Panc1 (cell line): ENCODE data around the gene MAPK1IP1L.

Source experiments
- POLR2AphosphoS5 ChIP-seq: IDR thresholded peaks from 2 replicates; pipeline ENCODE4 v1.6.1; 2012; ENCODE audit warnings: mild to moderate bottlenecking, low read depth, low read length, moderate library complexity
- TCF7L2 ChIP-seq: IDR thresholded peaks from 2 replicates; pipeline ENCODE4 v1.6.1; 2011; ENCODE audit warnings: mild to moderate bottlenecking, low read depth, low read length, inconsistent platforms
- TF ChIP-seq, protein P1 (sequence below): fragments of 450-650 bp; IDR thresholded peaks from 2 replicates; pipeline ENCODE4 v1.5.1; 2017; ENCODE audit warnings: mild to moderate bottlenecking

DNA sequence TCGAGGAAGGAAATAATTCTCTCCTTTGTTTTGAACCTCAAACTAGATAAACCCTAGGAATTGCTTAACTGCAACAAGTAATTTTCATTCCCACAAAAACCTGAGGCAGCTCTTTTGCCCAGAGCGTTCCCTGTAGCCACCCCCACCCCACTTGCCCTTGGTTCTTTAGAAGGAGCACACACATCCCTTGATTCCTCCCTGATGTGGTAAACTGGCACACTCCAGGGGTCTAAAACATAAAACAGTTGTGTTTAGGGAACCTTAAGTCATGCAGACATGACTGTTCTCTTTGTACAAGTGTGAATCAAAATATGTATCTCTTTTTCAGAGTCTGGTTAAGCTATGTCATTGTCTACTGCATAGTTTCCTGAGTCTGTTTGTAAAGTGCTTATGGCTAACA, 14.0 kb downstream of the MAPK1IP1L start:
- TF ChIP-seq, protein P1, sequence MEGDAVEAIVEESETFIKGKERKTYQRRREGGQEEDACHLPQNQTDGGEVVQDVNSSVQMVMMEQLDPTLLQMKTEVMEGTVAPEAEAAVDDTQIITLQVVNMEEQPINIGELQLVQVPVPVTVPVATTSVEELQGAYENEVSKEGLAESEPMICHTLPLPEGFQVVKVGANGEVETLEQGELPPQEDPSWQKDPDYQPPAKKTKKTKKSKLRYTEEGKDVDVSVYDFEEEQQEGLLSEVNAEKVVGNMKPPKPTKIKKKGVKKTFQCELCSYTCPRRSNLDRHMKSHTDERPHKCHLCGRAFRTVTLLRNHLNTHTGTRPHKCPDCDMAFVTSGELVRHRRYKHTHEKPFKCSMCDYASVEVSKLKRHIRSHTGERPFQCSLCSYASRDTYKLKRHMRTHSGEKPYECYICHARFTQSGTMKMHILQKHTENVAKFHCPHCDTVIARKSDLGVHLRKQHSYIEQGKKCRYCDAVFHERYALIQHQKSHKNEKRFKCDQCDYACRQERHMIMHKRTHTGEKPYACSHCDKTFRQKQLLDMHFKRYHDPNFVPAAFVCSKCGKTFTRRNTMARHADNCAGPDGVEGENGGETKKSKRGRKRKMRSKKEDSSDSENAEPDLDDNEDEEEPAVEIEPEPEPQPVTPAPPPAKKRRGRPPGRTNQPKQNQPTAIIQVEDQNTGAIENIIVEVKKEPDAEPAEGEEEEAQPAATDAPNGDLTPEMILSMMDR, result no peak
- no peak for TF ChIP-seq TCF7L2
- no peak for TF ChIP-seq POLR2AphosphoS5
